HL-60 (cell line): ENCODE measurements around the gene EPHB3.

Experiments
- CTCF ChIP-seq: IDR thresholded peaks from one replicate; pipeline ENCODE4 v1.5.1; 2011; ENCODE audit warnings: low read length, control low read depth, inconsistent platforms; ENCODE audit not compliant: insufficient read depth
- GABPA ChIP-seq: IDR thresholded peaks from 2 replicates; pipeline ENCODE4 v1.6.1; 2012; ENCODE audit warnings: low read depth
- POLR2AphosphoS5 ChIP-seq: IDR thresholded peaks from 2 replicates; pipeline ENCODE4 v1.6.1; 2012; ENCODE audit warnings: low read depth
- REST ChIP-seq: IDR thresholded peaks from 2 replicates; pipeline ENCODE4 v1.6.1; 2012; ENCODE audit warnings: low read depth; ENCODE audit not compliant: insufficient replicate concordance

GRCh38 chr3:184577546-184577945 lies 16.0 kb downstream of the EPHB3 start:
- TF ChIP-seq CTCF: no peak
- TF ChIP-seq POLR2AphosphoS5: no peak
- no peak for TF ChIP-seq GABPA
- TF ChIP-seq REST: no peak
